IMR-90 (cell line): ENCODE measurements around the gene PRSS12. TPM values are rescaled to one million over a fixed set of nuclear protein-coding genes. Genes with fewer than 3 reads are reported as not detected.

Experiments
- ATAC-seq: fragments of 200-7000 bp; cut with Tn5 transposase; 2 replicates; pipeline ENCODE4 v1.9.1; 2020; ENCODE audit warnings: low read depth, mild to moderate bottlenecking, moderate library complexity
- BruUV-seq: library from RNA; stranded (reverse); fragments of 400-500 nt; replicated peaks from 2 replicates; lab custom pipeline; 2021; lab: Mats Ljungman, UMichigan
- CTCF ChIA-PET: fragments of 300-600 bp; formaldehyde crosslinking; extraction: SDS; loops from one replicate; lab custom pipeline; 2021; ENCODE audit warnings: antibody characterized with exemption; lab: Yijun Ruan, JAX
- POLR2A ChIA-PET: fragments of 300-600 bp; sonication (Branson Sonifier 250); formaldehyde crosslinking; loops from one replicate; lab custom pipeline; 2022; ENCODE audit warnings: antibody characterized with exemption; ENCODE audit not compliant: unreplicated experiment; lab: Charles Lee
- DNase-seq: peaks from one replicate; pipeline ENCODE4 v3.0.0; 2013
- H2AFZ ChIP-seq: replicated peaks from 2 replicates; pipeline ENCODE3; 2013; ENCODE audit warnings: low read length, mild to moderate bottlenecking; ENCODE audit not compliant: poor library complexity
- H2AK5ac ChIP-seq: 2 replicates; pipeline ENCODE4 v1.6.1; 2013; ENCODE audit warnings: low read depth, low read length, inconsistent platforms
- H2AK9ac ChIP-seq: replicated peaks from 2 replicates; pipeline ENCODE3; 2013; ENCODE audit warnings: mild to moderate bottlenecking, low read depth, low read length, moderate library complexity; ENCODE audit not compliant: poor library complexity
- H2BK120ac ChIP-seq: 2 replicates; pipeline ENCODE4 v1.6.1; 2013; ENCODE audit warnings: low read depth, low read length, inconsistent platforms
- H2BK15ac ChIP-seq: 3 replicates; pipeline ENCODE4 v1.6.1; 2013; ENCODE audit warnings: low read depth, low read length, inconsistent platforms
- H2BK20ac ChIP-seq: 2 replicates; pipeline ENCODE4 v1.6.1; 2013; ENCODE audit warnings: low read depth, mild to moderate bottlenecking, inconsistent platforms, low read length, moderate library complexity
- H2BK5ac ChIP-seq: 2 replicates; pipeline ENCODE4 v1.6.1; 2013; ENCODE audit warnings: mild to moderate bottlenecking, low read depth, low read length, inconsistent platforms; ENCODE audit not compliant: poor library complexity, severe bottlenecking
- H3K14ac ChIP-seq: replicated peaks from 2 replicates; pipeline ENCODE4 v1.6.1; 2013; ENCODE audit warnings: low read depth, low read length, inconsistent platforms
- H3K18ac ChIP-seq: 2 replicates; pipeline ENCODE4 v1.6.1; 2013; ENCODE audit warnings: low read depth, low read length, control low read depth
- H3K23ac ChIP-seq: 2 replicates; pipeline ENCODE4 v1.6.1; 2013; ENCODE audit warnings: low read depth, low read length, inconsistent platforms
- H3K27ac ChIP-seq: 2 replicates; pipeline ENCODE4 v1.5.1; 2013; ENCODE audit warnings: mild to moderate bottlenecking, control low read depth, low read length; ENCODE audit not compliant: insufficient read depth
- H3K27me3 ChIP-seq: 2 replicates; pipeline ENCODE4 v1.6.1; 2013; ENCODE audit warnings: low read length; ENCODE audit not compliant: control insufficient read depth, insufficient read depth
- H3K36me3 ChIP-seq: 2 replicates; pipeline ENCODE4 v1.6.1; 2013; ENCODE audit warnings: low read length, mixed read lengths; ENCODE audit not compliant: control insufficient read depth, insufficient read depth
- H3K4ac ChIP-seq: 2 replicates; pipeline ENCODE4 v1.6.1; 2013; ENCODE audit warnings: low read depth, low read length, inconsistent platforms
- H3K4me1 ChIP-seq: 2 replicates; pipeline ENCODE4 v1.6.1; 2013; ENCODE audit warnings: low read length, mixed read lengths; ENCODE audit not compliant: control insufficient read depth, insufficient read depth
- H3K4me2 ChIP-seq: 2 replicates; pipeline ENCODE4 v1.6.1; 2013; ENCODE audit warnings: low read depth, mild to moderate bottlenecking, control low read depth, low read length, moderate library complexity
- H3K4me3 ChIP-seq: 2 replicates; pipeline ENCODE4 v1.5.1; 2013; ENCODE audit warnings: low read depth, mild to moderate bottlenecking, control low read depth, low read length, moderate library complexity; ENCODE audit not compliant: insufficient read depth
- H3K56ac ChIP-seq: 2 replicates; pipeline ENCODE4 v1.6.1; 2013; ENCODE audit warnings: low read length, inconsistent platforms; ENCODE audit not compliant: insufficient read depth; ENCODE audit errors: extremely low read depth
- H3K79me1 ChIP-seq, 2 experiments: 2 replicates each; pipeline ENCODE4 v1.6.1; 2013; ENCODE audit warnings: low read length in 2 of 2, inconsistent platforms in 1 of 2, low read depth in 1 of 2
- H3K9ac ChIP-seq: 2 replicates; pipeline ENCODE4 v1.6.1; 2013; ENCODE audit warnings: low read depth, low read length, control low read depth
- H3K9me1 ChIP-seq: 2 replicates; pipeline ENCODE4 v1.6.1; 2013; ENCODE audit warnings: low read length, inconsistent platforms; ENCODE audit not compliant: insufficient read depth
- H3K9me3 ChIP-seq: 2 replicates; pipeline ENCODE4 v1.6.1; 2013; ENCODE audit warnings: low read length; ENCODE audit not compliant: control insufficient read depth, insufficient read depth
- H4K20me1 ChIP-seq: 2 replicates; pipeline ENCODE4 v1.6.1; 2013; ENCODE audit warnings: low read length, inconsistent platforms; ENCODE audit not compliant: insufficient read depth
- H4K5ac ChIP-seq: 2 replicates; pipeline ENCODE4 v1.6.1; 2013; ENCODE audit warnings: mild to moderate bottlenecking, low read depth, low read length, control low read depth
- H4K8ac ChIP-seq, 2 experiments: 2 replicates each; pipeline ENCODE4 v1.6.1; 2013; ENCODE audit warnings: low read depth in 2 of 2, low read length in 2 of 2, control low read depth in 1 of 2, inconsistent platforms in 1 of 2
- H4K91ac ChIP-seq: 2 replicates; pipeline ENCODE4 v1.6.1; 2013; ENCODE audit warnings: low read depth, low read length, inconsistent platforms; ENCODE audit not compliant: insufficient read depth
- MAFK ChIP-seq: IDR thresholded peaks from 2 replicates; pipeline ENCODE4 v1.6.1; 2012; ENCODE audit warnings: low read depth, low read length, improper control_type of control experiment
- NFE2L2 ChIP-seq: fragments of 150-350 bp; IDR thresholded peaks from 2 replicates; pipeline ENCODE4 v1.6.1; 2016; ENCODE audit warnings: low read depth, mild to moderate bottlenecking, low read length
- POLR2A ChIP-seq: IDR thresholded peaks from 2 replicates; pipeline ENCODE4 v1.6.1; 2012; ENCODE audit warnings: mild to moderate bottlenecking, low read depth, low read length
- RAD21 ChIP-seq: IDR thresholded peaks from 2 replicates; pipeline ENCODE4 v1.6.1; 2012; ENCODE audit warnings: low read length, improper control_type of control experiment
- RCOR1 ChIP-seq: IDR thresholded peaks from 2 replicates; pipeline ENCODE4 v1.6.1; 2012; ENCODE audit warnings: mild to moderate bottlenecking, low read length, improper control_type of control experiment; ENCODE audit not compliant: insufficient replicate concordance
- RFX5 ChIP-seq: IDR thresholded peaks from 2 replicates; pipeline ENCODE4 v1.8.0; 2012; ENCODE audit warnings: low read depth, mild to moderate bottlenecking, low read length, moderate library complexity
- SMC3 ChIP-seq: fragments of 150-350 bp; IDR thresholded peaks from 2 replicates; pipeline ENCODE4 v1.6.1; 2016; ENCODE audit warnings: low read depth, mild to moderate bottlenecking, antibody characterized with exemption, low read length, moderate library complexity
- WGBS, 2 experiments: methylation state at CpG; one replicate each; pipeline versions ENCODE4 v1.1.5 to v1.1.7; 2013; ENCODE audit warnings: missing lambda C conversion rate in 2 of 2; ENCODE audit not compliant: insufficient read length in 1 of 2; ENCODE audit errors: extremely low coverage in 2 of 2; 5-methylcytosine and 5-hydroxymethylcytosine counted together
- dilution Hi-C: fragments of 300-500 bp; cut with HindIII; formaldehyde crosslinking; loops from one replicate; pipeline ENCODE4 v1.14.3; 2018; ENCODE audit warnings: low sequenced_read_pairs; ENCODE audit not compliant: unreplicated experiment
- in situ Hi-C: fragments of 300-500 bp; cut with MboI; formaldehyde crosslinking; loops from 3 replicates; pipeline ENCODE4 v1.14.3; 2019; ENCODE audit warnings: low sequenced_read_pairs, inconsistent platforms, mixed read lengths
- intact Hi-C: fragments of 100-400 bp; cut with micrococcal nuclease; formaldehyde crosslinking; loops from 2 replicates; pipeline ENCODE4 v1.10.0; 2022
- polyA plus RNA-seq, 3 experiments: library from polyadenylated mRNA; depleted of rRNA; stranded (reverse); fragments of >200 nt; gene quantifications; 2 replicates each; pipeline ENCODE4 v1.2.3, GENCODE V29; 2012; ENCODE audit warnings: low replicate concordance in 1 of 3
- total RNA-seq: library from RNA; depleted of rRNA; stranded (reverse); fragments of >200 nt; gene quantifications from 2 replicates; pipeline ENCODE4 v1.2.3, GENCODE V29; 2012

Gene PRSS12
- total and polyA plus RNA-seq, 2 of the 4 experiments (the other 2 are of a cell fraction) = 51.1 to 71.5 TPM

DNA sequence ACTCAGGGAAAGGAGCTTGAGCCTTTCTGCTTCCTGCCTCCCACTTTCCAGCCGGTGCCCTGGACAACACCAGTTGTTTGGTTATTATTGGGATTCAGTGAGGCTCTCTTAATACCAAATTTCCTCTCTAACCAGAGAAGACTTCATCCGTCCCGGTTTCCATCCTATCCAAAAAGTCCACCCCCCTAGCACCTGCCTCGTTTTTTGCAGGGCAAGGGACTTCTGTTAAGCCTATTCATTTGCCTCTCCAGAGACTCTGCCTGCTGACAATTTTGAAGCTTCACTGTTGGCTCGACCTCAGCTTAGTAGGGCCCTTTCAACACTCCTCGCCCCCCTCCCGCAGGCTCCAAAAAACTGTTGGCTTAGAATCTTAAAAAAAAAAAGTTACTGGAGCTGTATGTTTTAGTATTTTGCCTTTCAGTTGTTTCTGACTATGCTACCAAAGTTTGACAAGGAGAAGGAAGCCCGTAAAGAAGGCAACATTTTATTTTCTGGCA is 779 bp upstream of the PRSS12 start:
- in situ Hi-C loops = no loop called here
- no peaks in the 10 kb centered on the region for H3K36me3 ChIP-seq
- H3K18ac ChIP-seq = peak overlapping the region; percentile 85
- H2BK15ac ChIP-seq = peak overlapping the region; percentile 59; the same call in 2 of the 3 replicates
- BruUV-seq = TSS peak; percentile 84
- CTCF ChIA-PET = interaction anchor here (0.6 to 2.0 kb wide), 12 partner anchors 8 to 74 kb away, joined by 3 to 17 read pairs (median 4); no protein-coding TSS in a partner anchor
- H4K20me1 ChIP-seq = no peaks in the 10 kb centered on the region
- peaks cover 4 to 22% of the 10 kb centered on the region in 2 experiments; a peak in 3 of 4 replicates for H3K79me1 ChIP-seq
- dilution Hi-C loops = no loop called here
- H4K8ac ChIP-seq = peak overlapping the region; percentile 42 to 90; a peak in 3 of 4 replicates
- intact Hi-C loops = loop anchor here (5.0 kb wide), 1 partner anchor 64 kb away; no protein-coding TSS in a partner anchor
- H3K4me1 ChIP-seq = peaks cover 8% of the 10 kb centered on the region
- H3K27ac ChIP-seq = peak overlapping the region; percentile 85
- peak overlapping the region; percentile 72 for H2BK120ac ChIP-seq
- TF ChIP-seq RAD21 = no peak
- no peak for TF ChIP-seq NFE2L2
- no peak for TF ChIP-seq POLR2A
- no peak for TF ChIP-seq SMC3
- no peak for TF ChIP-seq MAFK
- TF ChIP-seq RFX5 = no peak
- no peak for TF ChIP-seq RCOR1
- H3K4me2 ChIP-seq = peak overlapping the region; percentile 85
- H3K9ac ChIP-seq = peak overlapping the region; percentile 69
- H3K14ac ChIP-seq = peak overlapping the region; percentile 41; the same call in 1 of the 2 replicates
- H2AK5ac ChIP-seq = no peak overlapping the region
- no peaks in the 10 kb centered on the region for H3K9me1 ChIP-seq
- DNase-seq (no peak), ATAC-seq (0 out of 2 replicates have a peak, but pooled peaks have one; percentile 5)
- H2BK5ac ChIP-seq = peak overlapping the region; percentile 71
- H3K4me3 ChIP-seq = peak overlapping the region; percentile 92
- H2AK9ac ChIP-seq = peak overlapping the region; percentile 12
- WGBS, 2 experiments = 20% methylated on average over 1 of the region's 8 CpGs; no CpG with 5 or more reads in 1 of the 2 experiments
- POLR2A ChIA-PET = interaction anchor here (0.6 kb wide), 1 partner anchor 17 kb away, joined by 4 read pairs; no protein-coding TSS in a partner anchor
- H4K5ac ChIP-seq = peak overlapping the region; percentile 59
- H3K56ac ChIP-seq = peak overlapping the region; percentile 56; the same call in 1 of the 2 replicates
- peak overlapping the region; percentile 62 for H4K91ac ChIP-seq
- H3K9me3 ChIP-seq = no peaks in the 10 kb centered on the region
- H2BK20ac ChIP-seq = peak overlapping the region; percentile 73
- peak overlapping the region; percentile 48 for H3K23ac ChIP-seq
- no peaks in the 10 kb centered on the region for H3K27me3 ChIP-seq
- peak overlapping the region; percentile 68 for H3K4ac ChIP-seq
- peak overlapping the region; percentile 91 for H2AFZ ChIP-seq
